ENCODE results near the gene ZNF480. TPM values are rescaled to one million over a fixed set of nuclear protein-coding genes. Genes with fewer than 3 reads are reported as not detected.
"Not testable (repeated sequence)": the region's sequence is repeated elsewhere in the genome, so short reads cannot be mapped to it uniquely, and the experiment has no call there.

The ZNF480 gene
- polyA plus RNA-seq, 1 donor, result 9.5 TPM

GRCh38 chr19:52336791-52337381 is 39.9 kb downstream of the ZNF480 start:
- DNase-seq (ENCODE audit: low read depth), result no peak

GRCh38 chr19:52339022-52339421 is 42.1 kb downstream of the ZNF480 start:
- DNase-seq (ENCODE audit: low read depth), result not testable (repeated sequence)

- DNase-seq (ENCODE audit: low read depth), result no peak
These were observed 46.6 kb downstream of the ZNF480 start for GRCh38 chr19:52343548-52343947.

- DNase-seq (ENCODE audit: low read depth), result no peak
These were observed 48.2 kb downstream of the ZNF480 start for GRCh38 chr19:52345162-52345561.

GRCh38 chr19:52351512-52351911 is 54.5 kb downstream of the ZNF480 start:
- no peak for DNase-seq (ENCODE audit: low read depth)

GRCh38 chr19:52366414-52366824 is 69.5 kb downstream of the ZNF480 start:
- no peak for DNase-seq (ENCODE audit: low read depth)

GRCh38 chr19:52369559-52370340 is 72.8 kb downstream of the ZNF480 start, which contains the start of gene ZNF880:
TSS of gene ZNF880 (plus strand) at chr19:52369923. CDS start at chr19:52369966, 43 bp downstream.
- DNase-seq (ENCODE audit: low read depth), result peak; percentile 84

- no peak for DNase-seq (ENCODE audit: low read depth)
These were observed 73.4 kb downstream of the ZNF480 start for GRCh38 chr19:52370341-52370710.

Other genes with a start within 250 kb of the ZNF480 start
- 11.3 TPM for gene ZNF432, start 248.3 kb upstream of the ZNF480 start, polyA plus RNA-seq (ENCODE audit: insufficient read length)
- 11.0 TPM for gene ZNF841, start 201.4 kb upstream of the ZNF480 start, polyA plus RNA-seq (ENCODE audit: insufficient read length)
- 9.1 TPM for gene ZNF616, start 157.2 kb upstream of the ZNF480 start, polyA plus RNA-seq (ENCODE audit: insufficient read length)
- 8.2 TPM for gene ZNF836, start 125.5 kb upstream of the ZNF480 start, polyA plus RNA-seq (ENCODE audit: insufficient read length)
- gene PPP2R1A, start 107.1 kb upstream of the ZNF480 start, polyA plus RNA-seq (ENCODE audit: insufficient read length), result 293 TPM
- gene ZNF766, start 27.6 kb upstream of the ZNF480 start, polyA plus RNA-seq (ENCODE audit: insufficient read length), result 10.9 TPM
- 3.3 TPM for gene ZNF610, start 39.1 kb downstream of the ZNF480 start, polyA plus RNA-seq (ENCODE audit: insufficient read length)
- 12.5 TPM for gene ZNF880, start 72.8 kb downstream of the ZNF480 start, polyA plus RNA-seq (ENCODE audit: insufficient read length)
- 20.1 TPM for gene ZNF528, start 100.7 kb downstream of the ZNF480 start, polyA plus RNA-seq (ENCODE audit: insufficient read length)
- gene ZNF534, start 132.0 kb downstream of the ZNF480 start, polyA plus RNA-seq (ENCODE audit: insufficient read length), result 0.81 TPM
- 2.4 TPM for gene ZNF578, start 156.4 kb downstream of the ZNF480 start, polyA plus RNA-seq (ENCODE audit: insufficient read length)
- gene ZNF808, start 230.5 kb downstream of the ZNF480 start, polyA plus RNA-seq (ENCODE audit: insufficient read length), result 6.5 TPM

Measured in forelimb muscle (tissue), 1 donor.